CD4-positive, alpha-beta T cell (primary cell): ENCODE measurements around the gene CLEC18C. TPM values are rescaled to one million over a fixed set of nuclear protein-coding genes. Genes with fewer than 3 reads are reported as not detected.
"Not testable (repeated sequence)": the region's sequence is repeated elsewhere in the genome, so short reads cannot be mapped to it uniquely, and the experiment has no call there.

Experiments
- ATAC-seq: fragments of 200-7000 bp; cut with Tn5 transposase; one replicate; pipeline ENCODE4 v1.10.0; 2022; ENCODE audit warnings: mild to moderate bottlenecking; ENCODE audit not compliant: poor library complexity
- CTCF ChIA-PET: fragments of 350-600 bp; sonication (Branson Sonifier 250); formaldehyde crosslinking; loops from one replicate; lab custom pipeline; 2021; ENCODE audit warnings: antibody characterized with exemption, inconsistent platforms; lab: Charles Lee
- POLR2A ChIA-PET: fragments of 350-600 bp; sonication (Branson Sonifier 250); formaldehyde crosslinking; loops from one replicate; lab custom pipeline; 2021; ENCODE audit warnings: antibody characterized with exemption, inconsistent platforms; lab: Charles Lee
- DNase-seq, 14 experiments: peaks; one replicate each; pipeline ENCODE4 v3.0.0-alpha.2; 2013 to 2020; ENCODE audit warnings: mixed read lengths in 2 of 14
- H3K27ac ChIP-seq, 2 donors: one replicate each; pipeline versions ENCODE4 v1.5.1 to v1.7.0; 2013; ENCODE audit warnings: low read length in 2 of 2, low read depth in 1 of 2, mild to moderate bottlenecking in 1 of 2
- H3K27me3 ChIP-seq, 2 experiments: 1 replicate in 1 of 2; 2 replicates in 1 of 2; pipeline versions ENCODE4 v1.6.1 to v1.7.0; 2013; ENCODE audit warnings: low read length in 2 of 2, control low read depth in 1 of 2, mild to moderate bottlenecking in 1 of 2, moderate library complexity in 1 of 2; ENCODE audit not compliant: insufficient read depth in 2 of 2, control insufficient read depth in 1 of 2
- H3K36me3 ChIP-seq: one replicate; pipeline ENCODE4 v1.6.1; 2013; ENCODE audit warnings: low read length, control low read depth; ENCODE audit not compliant: insufficient read depth
- H3K4me1 ChIP-seq: one replicate; pipeline ENCODE4 v1.6.1; 2013; ENCODE audit warnings: low read length, control low read depth; ENCODE audit not compliant: insufficient read depth
- H3K4me3 ChIP-seq: one replicate; pipeline ENCODE4 v1.5.1; 2013; ENCODE audit warnings: mild to moderate bottlenecking, low read length, moderate library complexity
- H3K9me3 ChIP-seq, 2 experiments: 1 replicate in 1 of 2; 2 replicates in 1 of 2; pipeline versions ENCODE4 v1.6.1 to v1.7.0; 2013; ENCODE audit warnings: low read length in 2 of 2, mild to moderate bottlenecking in 2 of 2, control low read depth in 1 of 2, moderate library complexity in 1 of 2; ENCODE audit not compliant: control insufficient read depth in 1 of 2, insufficient read depth in 1 of 2
- H3K27ac Mint-ChIP-seq: one replicate; pipeline ENCODE4 v1.8.0; 2020; ENCODE audit warnings: mixed read lengths
- H3K27me3 Mint-ChIP-seq: one replicate; pipeline ENCODE4 v1.8.0; 2021; ENCODE audit warnings: mixed read lengths
- H3K36me3 Mint-ChIP-seq: one replicate; pipeline ENCODE4 v1.8.0; 2021; ENCODE audit warnings: low read depth, mixed read lengths
- H3K4me1 Mint-ChIP-seq: one replicate; pipeline ENCODE4 v1.8.0; 2021; ENCODE audit warnings: low read depth, mixed read lengths
- H3K4me3 Mint-ChIP-seq: one replicate; pipeline ENCODE4 v1.8.0; 2020; ENCODE audit warnings: mild to moderate bottlenecking, mixed read lengths
- H3K9me3 Mint-ChIP-seq: one replicate; pipeline ENCODE4 v1.8.0; 2020; ENCODE audit warnings: mixed read lengths
- intact Hi-C, 2 experiments: fragments of 100-400 bp; cut with DNase I in 1 of 2; cut with micrococcal nuclease in 1 of 2; formaldehyde crosslinking; loops; one replicate each; pipeline versions ENCODE4 v1.15.1 to v1.9.0; 2023 to 2025; cut with DNase I, micrococcal nuclease
- total RNA-seq, 174 experiments: library from RNA in 2 of 174; stranded (reverse) in 2 of 174; gene quantifications; one replicate each; pipeline ENCODE4 v1.2.3 and lab custom pipeline; 2021 to 2026
- TF ChIP-seq, protein P1 (sequence below): fragments of 200-600 bp; IDR thresholded peaks from one replicate; pipeline ENCODE4 v1.8.0; 2022; ENCODE audit warnings: antibody characterized with exemption, mild to moderate bottlenecking

CLEC18C gene
- total RNA-seq, 2 experiments from 2014 or later = not detected

DNA sequence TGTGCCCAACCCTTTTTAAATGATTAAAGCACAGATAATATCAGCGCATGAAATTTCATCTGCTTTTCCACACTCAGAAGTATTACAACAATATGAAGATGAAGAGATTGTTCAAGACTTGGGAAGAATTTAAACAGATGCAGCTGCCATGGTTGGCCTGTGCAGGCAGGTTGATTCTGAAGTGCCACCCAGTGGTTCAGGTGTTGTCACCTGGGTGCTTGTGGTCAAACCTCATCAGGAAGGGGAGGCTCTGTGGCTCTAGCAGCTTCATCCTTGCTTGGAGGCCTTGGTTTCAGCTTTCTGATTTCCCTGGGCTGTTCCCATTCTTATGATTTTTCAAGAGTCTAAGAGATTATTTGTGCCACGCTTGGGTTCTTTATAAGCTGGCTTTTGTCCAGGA lies 22.2 kb upstream of the CLEC18C start:
- Histone ChIP-seq H3K9me3 (no peaks in the 10 kb centered on the region), H3K4me1 (no peaks in the 10 kb centered on the region), H3K27me3 (no peaks in the 10 kb centered on the region), H3K27ac (no peak overlapping the region), H3K4me3 (no peak overlapping the region), H3K36me3 (peaks cover 67% of the 10 kb centered on the region)
- no peaks in the 10 kb centered on the region for H3K9me3 Mint-ChIP-seq
- ATAC-seq (no peak), DNase-seq (peak in 1 of 14 experiments; percentile 20)
- ChIA-PET CTCF (no interaction called here), POLR2A (no interaction called here)
- H3K4me1 Mint-ChIP-seq = no peaks in the 10 kb centered on the region
- no peak overlapping the region for H3K27ac Mint-ChIP-seq
- no peak overlapping the region for H3K4me3 Mint-ChIP-seq
- peaks cover 72% of the 10 kb centered on the region for H3K36me3 Mint-ChIP-seq
- no peaks in the 10 kb centered on the region for H3K27me3 Mint-ChIP-seq
- intact Hi-C loops = no loop called here
- TF ChIP-seq, protein P1, sequence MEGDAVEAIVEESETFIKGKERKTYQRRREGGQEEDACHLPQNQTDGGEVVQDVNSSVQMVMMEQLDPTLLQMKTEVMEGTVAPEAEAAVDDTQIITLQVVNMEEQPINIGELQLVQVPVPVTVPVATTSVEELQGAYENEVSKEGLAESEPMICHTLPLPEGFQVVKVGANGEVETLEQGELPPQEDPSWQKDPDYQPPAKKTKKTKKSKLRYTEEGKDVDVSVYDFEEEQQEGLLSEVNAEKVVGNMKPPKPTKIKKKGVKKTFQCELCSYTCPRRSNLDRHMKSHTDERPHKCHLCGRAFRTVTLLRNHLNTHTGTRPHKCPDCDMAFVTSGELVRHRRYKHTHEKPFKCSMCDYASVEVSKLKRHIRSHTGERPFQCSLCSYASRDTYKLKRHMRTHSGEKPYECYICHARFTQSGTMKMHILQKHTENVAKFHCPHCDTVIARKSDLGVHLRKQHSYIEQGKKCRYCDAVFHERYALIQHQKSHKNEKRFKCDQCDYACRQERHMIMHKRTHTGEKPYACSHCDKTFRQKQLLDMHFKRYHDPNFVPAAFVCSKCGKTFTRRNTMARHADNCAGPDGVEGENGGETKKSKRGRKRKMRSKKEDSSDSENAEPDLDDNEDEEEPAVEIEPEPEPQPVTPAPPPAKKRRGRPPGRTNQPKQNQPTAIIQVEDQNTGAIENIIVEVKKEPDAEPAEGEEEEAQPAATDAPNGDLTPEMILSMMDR = no peak

DNA sequence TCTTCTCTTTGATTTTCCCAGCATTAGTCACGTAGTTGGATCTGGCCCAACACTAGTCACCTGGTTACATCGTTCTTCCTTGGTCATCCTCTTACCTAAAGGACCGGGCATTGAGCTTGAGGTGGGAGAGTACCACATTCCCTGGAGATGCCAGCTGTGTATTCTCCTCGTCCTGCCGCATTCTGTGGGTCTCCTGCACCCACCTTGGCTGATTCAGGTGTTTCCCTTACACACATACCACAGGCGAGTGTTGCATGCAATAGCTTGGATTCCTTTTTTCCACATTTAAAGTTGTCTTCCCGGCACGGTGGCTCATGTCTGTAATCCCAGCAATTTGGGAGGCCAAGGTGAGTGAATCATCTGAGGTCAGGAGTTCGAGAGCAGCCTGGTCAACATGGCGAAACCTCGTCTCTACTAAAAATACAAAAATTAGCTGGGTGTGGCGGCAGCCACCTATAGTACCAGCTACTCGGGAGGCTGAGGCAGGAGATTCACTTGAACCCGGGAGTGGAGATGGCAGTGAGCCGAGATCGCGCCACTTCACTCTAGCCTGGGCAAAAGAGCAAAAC lies 21.6 kb upstream of the CLEC18C start:
- POLR2A ChIA-PET = no interaction called here
- H3K36me3 Mint-ChIP-seq = peaks cover 72% of the 10 kb centered on the region
- no peak for DNase-seq
- H3K27me3 ChIP-seq = no peaks in the 10 kb centered on the region
- H3K9me3 ChIP-seq = no peaks in the 10 kb centered on the region
- H3K4me3 Mint-ChIP-seq = no peak overlapping the region
- no peaks in the 10 kb centered on the region for H3K9me3 Mint-ChIP-seq
- ATAC-seq = no peak
- no peak overlapping the region for H3K27ac ChIP-seq
- CTCF ChIA-PET = interaction anchor here (0.9 kb wide), 1 partner anchor 100 kb away, joined by 3 read pairs; the partner anchor contains the start of gene EXOSC6
- H3K4me1 ChIP-seq = no peaks in the 10 kb centered on the region
- intact Hi-C loops = no loop called here
- no peak overlapping the region for H3K4me3 ChIP-seq
- peaks cover 73% of the 10 kb centered on the region for H3K36me3 ChIP-seq
- TF ChIP-seq, protein P1 = no peak
- H3K27me3 Mint-ChIP-seq = no peaks in the 10 kb centered on the region
- H3K4me1 Mint-ChIP-seq = no peaks in the 10 kb centered on the region
- H3K27ac Mint-ChIP-seq = no peak overlapping the region

DNA sequence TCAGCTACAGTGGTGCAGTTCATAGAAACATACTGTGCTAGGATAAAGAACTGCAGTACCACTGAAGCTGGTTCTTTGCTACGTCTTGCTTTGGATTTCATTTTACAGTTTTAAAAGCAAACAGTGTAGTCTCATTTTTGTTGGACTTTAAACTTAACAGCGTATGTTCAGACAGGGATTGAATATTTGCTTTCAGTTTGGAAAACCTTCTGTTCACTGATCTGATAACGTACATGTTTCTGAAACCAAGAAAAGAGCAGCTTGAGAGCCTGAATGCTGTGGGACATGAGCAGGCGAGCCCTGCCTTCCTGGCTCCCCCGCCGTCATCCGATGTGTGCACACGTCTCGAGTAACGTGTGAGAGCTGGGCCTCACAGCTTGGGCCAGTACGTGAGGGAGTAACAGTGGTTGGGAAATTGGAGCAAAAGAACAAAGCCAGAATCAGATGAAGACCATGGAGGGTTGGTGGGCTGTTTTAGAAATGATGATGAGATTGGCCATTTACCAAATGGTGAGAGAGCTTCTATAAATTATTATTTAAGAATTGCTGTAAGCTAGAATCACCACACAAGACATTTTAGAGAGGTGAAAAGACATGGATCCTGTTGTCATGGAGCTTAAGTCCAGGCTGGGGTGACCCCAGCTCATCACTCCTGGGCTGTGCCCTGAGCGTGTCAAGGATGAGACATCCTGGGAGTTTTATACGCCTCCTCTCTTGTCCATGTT lies 20.8 kb upstream of the CLEC18C start:
- no peaks in the 10 kb centered on the region for H3K27me3 Mint-ChIP-seq
- Histone ChIP-seq H3K4me3 (no peak overlapping the region), H3K27me3 (no peaks in the 10 kb centered on the region), H3K27ac (no peak overlapping the region), H3K36me3 (peaks cover 79% of the 10 kb centered on the region), H3K4me1 (no peaks in the 10 kb centered on the region), H3K9me3 (no peaks in the 10 kb centered on the region)
- intact Hi-C loops = no loop called here
- CTCF ChIA-PET = interaction anchor here (0.9 kb wide), 1 partner anchor 99 kb away, joined by 3 read pairs; the partner anchor contains the start of gene EXOSC6
- H3K27ac Mint-ChIP-seq = no peak overlapping the region
- TF ChIP-seq, protein P1 = no peak
- no peak for ATAC-seq
- POLR2A ChIA-PET = no interaction called here
- H3K4me1 Mint-ChIP-seq = no peaks in the 10 kb centered on the region
- DNase-seq = no peak
- H3K36me3 Mint-ChIP-seq = peaks cover 68% of the 10 kb centered on the region
- no peak overlapping the region for H3K4me3 Mint-ChIP-seq
- no peaks in the 10 kb centered on the region for H3K9me3 Mint-ChIP-seq

DNA sequence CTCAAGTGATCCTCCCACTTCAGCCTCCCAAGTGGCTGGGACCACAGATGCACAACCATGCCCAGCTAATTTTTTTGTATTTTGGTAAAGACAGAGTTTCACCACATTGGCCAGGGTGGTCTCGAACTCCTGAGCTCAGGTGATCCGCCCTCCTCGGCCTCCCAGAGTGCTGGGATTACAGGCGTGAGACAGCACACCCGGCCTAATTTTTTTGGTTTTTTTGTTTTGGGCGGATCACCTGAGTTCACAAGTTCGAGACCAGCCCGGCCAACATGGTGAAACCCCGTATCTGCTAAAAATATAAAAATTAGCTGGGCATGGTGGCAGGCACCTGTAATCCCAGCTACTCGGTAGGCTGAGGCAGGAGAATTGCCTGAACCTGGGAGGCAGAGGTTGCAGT lies 18.9 kb upstream of the CLEC18C start:
- H3K27me3 ChIP-seq, H3K27ac Mint-ChIP-seq, H3K27ac ChIP-seq, H3K4me1 ChIP-seq, H3K4me1 Mint-ChIP-seq, DNase-seq, POLR2A ChIA-PET, intact Hi-C loops, H3K9me3 ChIP-seq, H3K4me3 ChIP-seq, H3K27me3 Mint-ChIP-seq, H3K4me3 Mint-ChIP-seq, ATAC-seq, CTCF ChIA-PET, H3K9me3 Mint-ChIP-seq: not testable (repeated sequence)
- H3K36me3 Mint-ChIP-seq = peaks cover 50% of the 10 kb centered on the region
- peaks cover 89% of the 10 kb centered on the region for H3K36me3 ChIP-seq
